GM20000 (cell line): ENCODE data around the gene RASA3.

ENCODE experiments used
- DNase-seq: peaks from one replicate; pipeline ENCODE4 v3.0.0; 2012; ENCODE audit warnings: low spot score
- TF ChIP-seq, protein P1 (sequence below): IDR thresholded peaks from 2 replicates; pipeline ENCODE4 v1.5.1; 2012; ENCODE audit warnings: mild to moderate bottlenecking, control low read depth; ENCODE audit errors: extremely low read depth, missing control alignments

RASA3 gene

DNA sequence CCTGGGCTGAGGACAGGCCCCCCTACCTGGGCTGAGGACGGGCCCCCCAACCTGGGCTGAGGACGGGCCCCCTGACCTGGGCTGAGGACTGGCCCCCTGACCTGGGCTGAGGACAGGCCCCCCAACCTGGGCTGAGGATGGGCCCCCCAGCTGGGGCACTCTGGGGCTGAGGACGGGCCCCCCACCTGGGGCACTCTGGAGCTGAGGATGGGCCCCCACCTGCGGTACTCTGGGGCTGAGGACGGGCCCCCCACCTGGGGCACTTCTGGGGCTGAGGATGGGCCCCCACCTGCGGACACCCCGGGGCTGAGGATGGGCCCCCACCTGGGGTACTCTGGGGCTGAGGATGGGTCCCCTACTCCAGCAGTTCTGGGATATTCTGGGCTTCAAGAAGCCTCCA lies 65.5 kb downstream of the RASA3 start:
- TF ChIP-seq, protein P1, sequence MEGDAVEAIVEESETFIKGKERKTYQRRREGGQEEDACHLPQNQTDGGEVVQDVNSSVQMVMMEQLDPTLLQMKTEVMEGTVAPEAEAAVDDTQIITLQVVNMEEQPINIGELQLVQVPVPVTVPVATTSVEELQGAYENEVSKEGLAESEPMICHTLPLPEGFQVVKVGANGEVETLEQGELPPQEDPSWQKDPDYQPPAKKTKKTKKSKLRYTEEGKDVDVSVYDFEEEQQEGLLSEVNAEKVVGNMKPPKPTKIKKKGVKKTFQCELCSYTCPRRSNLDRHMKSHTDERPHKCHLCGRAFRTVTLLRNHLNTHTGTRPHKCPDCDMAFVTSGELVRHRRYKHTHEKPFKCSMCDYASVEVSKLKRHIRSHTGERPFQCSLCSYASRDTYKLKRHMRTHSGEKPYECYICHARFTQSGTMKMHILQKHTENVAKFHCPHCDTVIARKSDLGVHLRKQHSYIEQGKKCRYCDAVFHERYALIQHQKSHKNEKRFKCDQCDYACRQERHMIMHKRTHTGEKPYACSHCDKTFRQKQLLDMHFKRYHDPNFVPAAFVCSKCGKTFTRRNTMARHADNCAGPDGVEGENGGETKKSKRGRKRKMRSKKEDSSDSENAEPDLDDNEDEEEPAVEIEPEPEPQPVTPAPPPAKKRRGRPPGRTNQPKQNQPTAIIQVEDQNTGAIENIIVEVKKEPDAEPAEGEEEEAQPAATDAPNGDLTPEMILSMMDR: no peak
- DNase-seq: no peak

DNA sequence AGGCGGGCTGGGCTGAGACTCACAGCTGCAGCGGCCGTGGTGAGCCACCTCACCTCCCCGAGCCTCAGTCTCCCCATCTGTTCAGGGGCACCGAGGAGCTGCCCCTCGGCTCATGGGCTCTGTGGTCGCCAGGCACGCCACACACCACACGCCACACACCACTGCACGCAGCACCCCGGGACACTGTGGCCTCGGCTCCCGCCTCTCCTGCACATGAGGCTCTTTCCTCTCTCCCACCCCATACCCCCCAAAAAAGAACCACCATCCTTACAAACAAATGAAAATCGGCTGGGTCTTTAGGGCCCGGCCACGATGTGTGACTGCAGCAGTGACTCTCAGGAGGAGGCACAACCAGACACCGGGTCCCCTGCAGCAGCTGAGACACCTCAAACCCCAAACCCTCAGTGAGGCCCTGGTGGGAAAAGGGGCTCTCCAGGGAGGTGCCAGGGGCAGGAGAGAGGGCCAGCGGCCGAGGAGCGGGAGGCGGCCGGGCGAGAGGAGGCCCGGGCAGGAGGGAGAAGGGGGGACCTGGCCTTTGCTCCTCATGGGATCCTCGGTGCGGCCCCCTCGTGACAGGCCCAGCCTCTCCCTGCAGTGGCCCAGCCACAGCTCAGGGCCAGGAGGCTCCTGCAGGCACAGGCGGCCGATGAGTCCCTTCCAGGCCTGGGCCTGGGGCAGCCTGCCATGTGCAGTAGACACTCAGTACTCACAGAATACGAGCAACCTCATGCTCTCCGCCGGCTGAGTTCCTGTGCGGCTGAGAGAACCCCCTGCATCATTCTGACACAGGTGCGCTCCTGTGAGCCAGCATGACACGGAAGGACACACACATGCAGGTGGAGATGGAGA lies 66.3 kb downstream of the RASA3 start:
- DNase-seq: no peak
- TF ChIP-seq, protein P1: no peak

DNA sequence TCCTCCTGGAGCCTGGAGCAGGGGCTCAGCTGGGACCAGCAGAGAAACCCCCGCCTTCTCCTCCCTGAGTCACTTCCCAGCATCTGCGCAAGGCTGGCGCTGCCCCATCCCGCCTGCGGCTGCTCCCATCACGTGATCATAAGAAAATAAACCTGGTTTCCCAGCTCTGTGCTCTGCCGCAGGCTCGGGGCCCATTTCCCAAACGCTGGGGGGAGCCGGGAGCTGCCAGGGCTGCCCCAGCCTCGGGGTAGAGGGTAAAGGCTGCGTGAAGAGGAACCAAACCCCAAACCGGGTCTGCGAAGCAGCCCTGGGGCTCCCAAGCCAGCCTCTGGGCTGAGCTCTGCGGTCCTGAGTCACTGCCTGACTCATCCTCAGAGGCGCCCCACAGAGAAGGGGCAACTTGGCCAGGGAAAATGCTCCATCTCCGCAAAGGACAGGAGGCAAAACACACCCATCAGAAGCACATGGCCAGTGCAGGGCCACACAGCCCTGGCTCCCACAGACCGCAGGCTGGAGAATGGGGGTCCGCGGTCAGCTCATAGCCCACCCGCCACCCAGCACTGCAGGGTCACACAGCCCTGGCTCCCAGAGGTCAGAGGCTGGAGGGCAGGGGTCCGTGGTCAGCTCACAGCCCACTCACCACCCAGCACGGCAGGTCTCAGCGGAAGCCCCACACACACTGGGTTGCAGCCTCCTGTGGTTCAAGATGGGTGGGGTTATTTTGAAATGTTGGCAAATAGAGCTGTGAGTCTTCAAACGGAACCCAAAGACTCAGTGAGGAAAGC lies 67.1 kb downstream of the RASA3 start:
- TF ChIP-seq, protein P1: no peak
- peak; percentile 71 for DNase-seq

DNA sequence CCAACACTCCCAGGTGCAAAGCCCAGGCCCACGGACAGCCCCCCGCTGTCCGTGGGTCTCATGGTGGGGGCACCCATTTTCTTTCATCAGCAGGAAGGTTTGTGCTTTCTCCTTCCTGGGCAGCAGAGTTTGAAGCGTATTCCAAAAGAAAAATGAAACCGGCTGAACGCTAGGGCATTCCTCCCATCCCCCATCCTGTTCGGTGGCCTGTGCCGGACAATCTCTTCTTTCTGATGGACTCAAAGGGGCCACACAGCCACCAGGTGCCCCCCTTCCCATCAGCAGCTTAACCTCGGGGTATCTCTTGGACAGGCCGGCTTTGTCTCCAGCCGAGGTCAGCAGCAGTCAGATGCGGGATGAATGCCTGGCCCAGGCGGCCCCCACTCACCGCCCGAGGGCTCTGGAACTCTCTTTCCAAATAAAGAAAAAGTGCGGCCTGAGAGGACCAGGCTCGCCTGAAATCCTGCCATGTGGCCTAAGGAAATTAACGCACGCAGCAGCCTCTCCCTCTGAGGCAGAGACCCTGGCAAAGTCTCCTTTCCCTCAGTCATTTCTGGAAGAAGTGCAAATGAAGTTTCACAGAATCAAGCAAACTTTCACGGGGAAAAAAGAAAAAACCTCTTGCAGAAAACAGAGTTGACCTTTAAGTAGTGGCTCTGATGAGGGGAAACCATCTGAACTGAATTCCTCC lies 67.8 kb downstream of the RASA3 start:
- TF ChIP-seq, protein P1: no peak
- DNase-seq: no peak

DNA sequence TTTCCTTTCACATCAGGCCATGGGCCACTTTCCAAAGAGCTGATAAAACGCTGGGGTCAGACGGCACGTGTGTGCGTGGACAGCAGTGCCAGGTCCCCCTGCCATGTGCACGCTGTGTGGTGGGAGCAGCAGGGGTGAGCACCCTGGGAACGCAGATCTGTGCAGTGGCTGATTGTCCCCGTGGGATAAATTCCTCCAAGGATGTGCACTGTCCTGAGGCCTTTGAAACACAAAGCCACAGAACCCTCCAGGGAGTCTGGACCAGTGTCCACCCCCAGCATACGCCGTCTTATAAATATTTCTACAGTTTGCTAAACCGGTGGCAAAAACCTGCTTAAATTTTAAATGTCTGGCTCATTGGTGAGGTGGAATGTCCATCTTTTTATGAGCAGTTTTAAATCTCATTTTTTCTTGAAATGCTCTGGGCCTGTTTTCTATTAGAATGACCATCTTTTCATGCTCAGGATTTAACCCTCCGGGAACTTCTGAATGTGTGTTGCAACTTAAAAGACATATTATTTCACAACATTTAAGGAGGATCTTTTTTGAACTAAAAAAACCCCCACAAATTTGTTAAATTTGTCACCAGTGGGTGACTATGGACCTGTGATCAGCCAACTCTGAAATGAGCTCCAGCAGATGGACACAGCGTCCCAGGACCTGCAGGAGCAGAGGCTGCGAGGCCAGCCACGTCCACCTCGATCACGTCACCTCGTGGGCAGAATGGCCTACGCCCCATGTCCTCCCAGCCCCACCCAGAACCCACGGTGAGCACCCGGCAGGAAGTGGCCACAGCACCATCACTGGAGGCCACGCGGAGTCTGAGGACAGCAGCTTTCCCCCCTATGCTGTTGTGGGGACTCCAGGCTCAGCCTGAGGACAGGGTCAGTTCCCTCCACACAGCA lies 68.6 kb downstream of the RASA3 start:
- DNase-seq: no peak
- TF ChIP-seq, protein P1: no peak

DNA sequence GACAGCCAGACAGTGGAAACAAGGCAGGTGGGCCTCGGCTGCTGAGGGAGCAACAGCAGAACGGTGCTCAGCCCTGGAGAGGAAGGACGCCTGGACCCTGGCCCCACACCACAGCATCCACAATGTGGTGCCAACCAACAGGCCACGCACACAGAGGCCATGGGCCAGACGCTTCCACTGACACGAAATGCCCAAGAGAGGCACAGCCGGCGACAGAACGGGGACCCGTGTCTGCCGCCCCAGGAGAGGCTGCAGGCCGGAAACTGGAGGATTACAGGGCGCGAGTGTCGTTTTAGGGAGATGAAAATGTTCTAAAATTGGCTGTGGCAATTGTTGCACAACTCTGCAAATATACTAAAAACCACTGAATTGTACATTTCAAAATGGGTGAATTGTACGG lies 69.7 kb downstream of the RASA3 start:
- TF ChIP-seq, protein P1: no peak
- no peak for DNase-seq
